NCI-H2081 (cell line): ENCODE results near the gene CDCP1.

Source experiments
- DNase-seq, 2 experiments: peaks; one replicate each; lab custom pipeline; 2025; lab: John Stamatoyannopoulos, UW

The CDCP1 gene

GRCh38 chr3:45139372-45140140 is 6.6 kb downstream of the CDCP1 start:
- DNase-seq: no peak

- DNase-seq: no peak
Observed at GRCh38 chr3:45137656-45138181, 8.5 kb downstream of the CDCP1 start.

DNA sequence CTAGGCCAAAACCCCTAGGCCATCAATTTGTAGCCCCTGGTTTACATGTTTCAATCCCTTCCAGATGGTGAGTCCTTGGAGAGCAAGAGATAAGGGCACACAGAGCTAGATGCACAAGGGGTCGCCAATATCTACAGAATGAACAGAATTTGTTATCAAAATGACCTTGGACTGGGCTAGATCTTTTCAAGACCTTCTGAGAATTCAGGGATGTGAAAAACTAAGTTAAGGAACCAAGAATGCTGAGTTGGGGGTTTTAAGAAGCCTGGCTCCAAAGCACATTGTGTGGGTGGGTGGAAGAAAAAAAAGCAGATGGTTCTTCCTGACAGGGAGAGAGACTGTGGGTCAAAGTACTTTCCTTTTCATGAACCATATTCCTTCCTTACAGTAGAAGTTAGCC is 10.2 kb downstream of the CDCP1 start:
- DNase-seq: no peak

DNA sequence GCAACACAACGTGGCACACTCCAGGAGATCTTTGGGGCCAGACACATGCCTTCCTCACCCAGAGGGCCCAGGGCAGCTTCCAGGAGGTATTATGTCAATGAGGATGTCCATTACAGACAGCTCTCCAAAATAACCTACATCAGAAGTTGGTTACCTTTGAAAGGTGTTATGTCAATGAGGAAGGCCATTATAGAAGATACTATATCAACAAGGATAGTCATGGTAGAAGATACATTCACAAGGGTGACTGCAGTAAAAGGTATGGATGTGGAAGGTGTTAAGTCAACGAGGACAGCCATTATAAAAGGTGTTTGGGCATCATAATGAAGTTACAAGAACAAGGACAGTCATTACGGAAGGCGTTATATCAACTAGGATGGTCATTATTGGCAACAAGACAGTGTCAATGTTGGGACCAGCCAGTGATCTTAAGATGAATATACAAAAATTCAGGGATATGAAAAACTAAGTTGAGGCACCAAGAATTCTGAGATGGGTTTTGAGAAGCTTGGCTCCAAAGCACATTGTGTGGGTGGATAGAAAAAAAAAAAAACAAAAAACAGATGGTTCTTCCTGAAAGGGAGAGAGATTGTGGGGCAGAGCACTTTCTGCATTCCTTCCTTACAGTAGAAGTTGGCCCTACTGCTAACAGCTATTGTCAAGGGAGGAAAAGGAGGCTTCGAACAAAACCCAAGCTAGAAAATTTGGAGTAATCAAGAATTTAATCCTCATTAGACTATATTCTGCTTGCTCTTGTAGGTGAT is 11.2 kb downstream of the CDCP1 start:
- DNase-seq: no peak

DNA sequence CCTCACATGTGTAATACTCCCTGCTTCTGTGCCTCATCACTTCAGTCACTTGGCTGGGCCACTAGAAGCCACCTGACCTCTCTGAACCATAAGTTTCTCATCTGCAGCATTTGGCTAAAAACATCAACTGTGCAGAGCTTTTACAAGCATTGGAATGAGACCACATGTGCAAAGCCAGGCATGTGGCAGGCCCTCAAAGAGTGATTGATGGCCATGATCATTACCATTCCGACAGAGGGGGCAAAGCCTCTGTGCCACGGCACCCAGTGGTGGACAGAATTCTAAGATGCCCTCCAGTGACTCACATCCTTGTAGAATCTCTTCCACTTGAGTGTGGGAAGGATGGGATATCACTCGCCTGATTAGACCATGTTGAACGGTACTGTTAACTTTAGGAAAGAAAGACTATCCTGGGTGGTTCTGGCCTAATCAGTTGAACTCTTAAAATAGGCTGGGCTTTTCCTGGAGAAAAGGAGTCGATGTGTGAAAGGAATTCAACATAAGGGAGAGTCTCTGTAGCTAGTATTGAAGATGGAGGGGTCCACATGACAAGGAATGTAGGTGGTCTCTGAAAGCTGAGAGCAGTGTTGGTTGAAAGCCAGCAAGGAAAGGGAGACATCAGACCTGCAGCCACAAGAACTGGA is 13.5 kb downstream of the CDCP1 start:
- DNase-seq: no peak

GRCh38 chr3:45131201-45131600 is 15.0 kb downstream of the CDCP1 start:
- DNase-seq: no peak

GRCh38 chr3:45130476-45130875 is 15.7 kb downstream of the CDCP1 start:
- no peak for DNase-seq

DNA sequence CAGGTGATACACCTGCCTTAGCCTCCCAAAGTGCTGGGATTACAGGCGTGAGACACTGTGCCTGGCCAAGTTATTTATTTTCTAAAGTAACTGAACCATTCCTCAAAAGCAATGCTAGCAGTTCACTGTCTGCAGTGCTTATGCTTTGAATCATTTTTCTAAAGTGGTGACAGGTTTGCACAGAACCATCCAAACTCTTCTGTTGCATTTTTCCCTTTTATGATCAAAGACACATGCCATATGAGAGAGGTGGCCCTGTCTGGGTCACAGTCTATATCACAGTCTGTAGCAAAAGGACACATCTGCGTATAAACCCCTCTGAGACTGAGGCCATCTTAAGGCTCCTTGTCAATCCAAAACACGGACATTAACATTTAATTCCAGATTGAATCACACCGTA is 17.2 kb downstream of the CDCP1 start:
- DNase-seq: no peak

- DNase-seq: no peak
Observed at GRCh38 chr3:45127130-45127822, 18.9 kb downstream of the CDCP1 start.

- DNase-seq: no peak
Observed at GRCh38 chr3:45126730-45127129, 19.4 kb downstream of the CDCP1 start.

GRCh38 chr3:45125550-45126026 is 20.6 kb downstream of the CDCP1 start:
- no peak for DNase-seq

DNA sequence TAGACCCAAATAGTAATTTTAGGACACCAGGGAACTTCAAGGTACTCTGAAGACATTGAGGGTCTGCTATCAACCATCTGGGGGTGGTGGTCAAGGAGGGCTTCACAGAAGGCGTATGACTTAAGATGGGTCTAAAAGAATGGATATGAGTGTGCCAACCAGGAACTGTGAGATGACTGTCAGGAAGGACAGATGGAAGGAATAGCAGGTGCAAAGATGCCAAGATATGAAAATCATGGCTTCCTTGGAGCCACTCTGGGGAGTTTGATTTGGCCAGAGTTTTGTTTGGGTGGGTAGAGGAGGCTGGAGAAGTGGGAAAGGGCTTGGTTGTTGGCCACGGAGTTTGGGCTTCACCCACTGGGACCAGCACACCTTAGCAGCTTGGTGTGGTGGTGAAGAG is 21.2 kb downstream of the CDCP1 start:
- DNase-seq: no peak

- no peak for DNase-seq
Observed at GRCh38 chr3:45124352-45124751, 21.8 kb downstream of the CDCP1 start.

GRCh38 chr3:45123581-45124269 is 22.5 kb downstream of the CDCP1 start:
- no peak for DNase-seq

- no peak for DNase-seq
Observed at GRCh38 chr3:45123030-45123429, 23.1 kb downstream of the CDCP1 start.

- DNase-seq: no peak
Observed at GRCh38 chr3:45120359-45121158, 25.6 kb downstream of the CDCP1 start.

DNA sequence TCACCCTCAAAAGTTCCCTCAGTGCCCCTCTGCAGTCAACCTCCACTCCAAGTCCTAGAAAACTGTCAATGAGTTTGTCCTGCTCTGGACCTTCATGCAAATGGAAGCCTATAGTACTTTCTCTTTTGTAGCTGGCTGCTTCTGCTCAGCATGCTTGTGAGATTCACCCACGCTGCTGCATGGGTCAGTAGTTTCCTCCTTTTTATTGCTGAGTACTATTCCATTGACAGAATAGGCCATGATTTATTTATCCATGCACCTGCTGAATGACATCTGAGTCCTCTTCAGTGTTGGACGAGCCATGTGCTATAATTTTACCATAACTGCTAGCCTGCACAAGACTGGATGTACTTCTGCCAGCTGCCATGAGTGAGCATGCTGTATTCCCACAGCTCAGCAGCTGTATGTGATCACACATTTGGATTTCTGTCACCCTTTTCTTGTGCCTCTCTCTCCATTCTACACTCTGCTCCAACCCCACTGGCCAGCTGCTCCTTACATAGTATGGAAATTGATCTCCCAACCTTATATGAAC is 26.3 kb downstream of the CDCP1 start:
- DNase-seq: no peak

GRCh38 chr3:45119376-45119775 is 26.8 kb downstream of the CDCP1 start:
- DNase-seq: no peak

- DNase-seq: no peak
Observed at GRCh38 chr3:45118615-45119071, 27.5 kb downstream of the CDCP1 start.

GRCh38 chr3:45116350-45116749 is 29.8 kb downstream of the CDCP1 start:
- no peak for DNase-seq
